ENCODE results near the gene MFN1.

MFN1 gene

DNA sequence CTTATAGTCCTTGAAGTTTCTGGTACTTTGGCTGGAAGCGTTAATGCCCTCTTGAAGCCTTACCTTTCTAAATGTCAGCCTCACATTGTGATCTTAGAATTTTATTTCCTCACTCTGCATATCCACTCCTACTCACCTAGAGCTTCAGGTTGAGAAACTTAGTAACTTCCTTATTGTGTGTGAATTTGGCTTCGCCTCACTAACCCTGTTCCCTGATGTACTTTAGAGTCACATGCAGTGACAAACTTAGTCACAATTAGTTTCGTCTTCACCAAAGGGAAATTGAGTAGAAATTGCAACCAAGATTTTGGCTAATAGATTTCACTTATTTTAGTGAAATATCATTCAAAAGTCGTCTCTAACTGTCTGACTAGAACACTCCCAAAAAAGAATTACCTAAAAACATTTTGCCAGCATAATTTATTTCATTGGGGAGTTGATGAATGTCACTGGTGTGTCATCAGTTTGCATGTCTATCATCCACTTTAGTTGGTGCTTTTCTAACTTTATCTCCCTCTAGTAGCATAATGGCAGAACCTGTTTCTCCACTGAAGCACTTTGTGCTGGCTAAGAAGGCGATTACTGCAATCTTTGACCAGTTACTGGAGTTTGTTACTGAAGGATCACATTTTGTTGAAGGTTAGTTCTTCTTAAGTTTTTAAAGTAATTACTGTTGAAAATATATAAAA, 960 bp downstream of the MFN1 start:
- DNase-seq: no peak

DNA sequence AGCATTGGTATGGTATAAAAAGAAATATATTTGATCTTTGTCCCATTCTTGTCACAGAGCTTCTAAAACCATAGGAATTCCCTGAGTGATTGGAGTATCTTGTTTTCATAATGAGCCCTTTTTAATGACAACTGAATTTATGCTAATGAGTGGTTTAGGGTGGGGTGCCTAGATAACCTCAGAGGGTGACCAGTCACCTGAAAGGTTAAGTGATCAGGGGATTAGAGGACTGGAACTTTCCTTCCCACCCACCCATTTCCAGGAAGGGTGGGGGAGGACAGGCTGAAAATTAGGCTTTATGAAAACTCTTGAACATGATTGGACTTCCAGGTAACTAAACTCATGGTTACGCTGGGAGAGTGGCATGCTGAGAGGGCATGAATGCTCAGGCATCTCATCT, 8.5 kb downstream of the MFN1 start:
- DNase-seq: no peak

DNA sequence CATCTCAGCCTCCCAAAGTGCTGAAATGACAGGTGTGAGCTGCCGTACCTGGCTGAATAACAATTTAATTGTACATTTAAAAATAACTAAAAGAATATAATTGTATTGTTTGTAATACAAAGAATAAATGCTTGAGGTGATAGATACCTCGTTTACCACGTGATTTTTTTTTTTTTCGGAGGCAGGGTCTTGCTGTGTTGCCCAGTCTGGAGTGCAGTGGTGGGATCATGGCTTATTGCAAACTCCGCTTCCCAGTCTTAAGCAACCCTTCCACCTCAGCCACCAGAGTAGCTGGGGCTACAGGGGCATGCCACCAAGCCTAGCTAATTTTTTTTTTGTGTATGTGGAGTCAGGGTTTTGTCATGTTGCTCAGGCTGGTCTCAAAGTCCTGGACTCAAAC, 15.8 kb downstream of the MFN1 start:
- DNase-seq: no peak

DNA sequence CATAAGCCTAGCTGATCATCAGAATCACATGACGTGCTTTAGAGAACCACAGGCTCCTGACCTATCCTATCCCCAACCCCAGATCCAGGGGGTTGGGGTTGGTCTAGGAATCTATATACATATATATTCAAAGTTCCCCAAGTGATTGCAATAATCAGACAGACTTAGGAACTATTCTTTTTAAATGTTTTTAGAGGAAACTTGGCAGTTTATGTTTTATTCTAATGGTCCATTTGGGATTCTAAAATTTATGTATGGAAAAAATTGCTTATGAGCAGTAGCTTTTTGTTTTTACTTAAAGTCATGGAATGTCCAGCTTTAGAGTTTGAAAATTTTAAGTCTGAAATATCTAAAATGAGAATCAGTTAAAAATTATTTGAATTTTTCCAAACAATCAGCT, 22.1 kb downstream of the MFN1 start:
- DNase-seq: no peak

DNA sequence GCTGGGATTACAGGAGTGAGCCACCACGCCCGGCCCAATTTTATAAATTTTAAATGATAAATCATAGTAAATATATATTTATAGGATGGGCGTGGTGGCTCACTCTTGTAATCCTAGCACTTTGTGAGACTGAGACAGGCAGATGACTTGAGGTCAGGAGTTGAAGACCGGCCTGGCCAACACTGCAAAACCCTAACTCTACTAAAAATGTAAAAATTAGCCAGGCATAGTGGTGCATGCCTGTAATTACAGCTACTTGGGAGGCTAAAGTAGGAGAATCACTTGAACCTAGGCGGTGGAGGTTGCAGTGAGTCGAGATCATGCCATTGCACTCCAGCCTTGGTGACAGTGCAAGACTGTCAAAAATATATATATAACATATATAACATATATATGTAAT, 26.4 kb downstream of the MFN1 start:
- DNase-seq: no peak

DNA sequence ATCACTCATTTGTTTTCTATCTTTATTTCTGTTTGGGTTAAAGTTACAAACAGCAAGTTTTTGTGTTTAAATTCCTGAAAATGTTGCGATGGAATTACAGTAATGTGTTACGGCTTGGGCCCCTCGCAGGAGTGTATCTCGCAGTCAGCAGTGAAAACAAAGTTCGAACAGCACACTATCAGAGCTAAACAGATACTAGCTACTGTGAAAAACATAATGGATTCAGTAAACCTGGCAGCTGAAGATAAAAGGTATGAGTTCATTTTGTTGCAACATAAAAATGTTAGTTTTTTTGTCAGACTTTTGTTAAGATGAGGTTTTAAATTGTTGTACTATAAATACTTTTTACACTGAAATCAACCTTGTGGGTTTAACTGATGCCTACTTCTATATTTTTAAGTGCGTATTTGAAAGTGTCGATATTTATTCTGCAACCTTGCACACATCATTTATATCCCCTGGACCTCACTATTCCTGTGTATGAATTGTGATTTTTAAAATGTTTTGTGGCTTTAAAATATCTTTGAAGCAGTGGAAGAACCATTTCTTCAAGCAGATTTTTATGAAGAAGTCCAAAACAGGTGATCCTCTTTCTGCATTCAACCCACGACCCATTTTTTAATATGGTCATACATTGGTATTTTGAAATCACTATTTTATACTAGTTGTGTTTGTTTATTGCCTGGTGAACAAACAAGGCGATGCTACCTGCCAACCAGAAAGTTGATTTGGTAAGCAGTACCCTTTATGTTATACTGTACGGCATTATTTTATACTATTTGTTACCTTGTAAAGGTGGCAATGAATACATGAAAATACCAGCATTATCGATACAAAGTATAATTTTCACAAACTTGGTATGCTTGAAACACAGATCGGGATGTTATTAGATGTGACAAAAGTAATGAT, 27.8 kb downstream of the MFN1 start:
- no peak for DNase-seq

DNA sequence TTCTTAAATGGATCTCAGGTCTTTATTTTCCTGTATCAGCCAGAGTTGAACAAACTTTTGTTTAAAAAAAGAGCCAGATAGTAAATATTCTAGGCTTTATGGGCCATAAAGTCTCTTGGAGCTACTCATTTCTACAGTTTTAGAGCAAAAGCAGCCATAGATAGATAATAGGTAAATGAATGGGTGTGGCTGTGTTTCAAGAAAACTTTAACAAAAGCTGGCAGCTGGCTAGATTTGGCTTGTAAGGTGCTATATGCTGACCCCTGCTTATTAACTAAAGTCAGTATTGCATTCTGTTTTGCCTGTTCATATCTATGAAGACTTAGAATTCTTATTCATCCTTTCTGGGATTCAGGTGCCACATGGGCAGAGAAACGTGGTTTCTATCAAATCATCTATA, 29.0 kb downstream of the MFN1 start:
- no peak for DNase-seq

DNA sequence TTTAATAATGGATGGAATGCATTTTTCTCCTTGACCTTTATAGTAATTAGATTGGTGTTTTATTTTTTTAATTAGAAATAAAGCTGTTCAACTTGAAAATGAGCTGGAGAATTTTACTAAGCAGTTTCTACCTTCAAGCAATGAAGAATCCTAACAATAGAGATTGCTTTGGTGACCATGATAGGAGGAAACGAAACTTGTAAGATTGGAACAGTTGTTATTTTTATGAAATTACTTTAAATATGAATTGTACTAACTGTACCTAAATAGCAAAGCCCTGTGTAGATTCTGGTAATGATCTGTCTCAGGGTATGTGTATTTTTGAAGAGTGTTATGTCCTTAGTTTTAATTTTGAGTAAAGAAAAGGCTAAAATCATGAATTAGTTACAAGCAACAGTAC, 44.4 kb downstream of the MFN1 start:
- no peak for DNase-seq

DNA sequence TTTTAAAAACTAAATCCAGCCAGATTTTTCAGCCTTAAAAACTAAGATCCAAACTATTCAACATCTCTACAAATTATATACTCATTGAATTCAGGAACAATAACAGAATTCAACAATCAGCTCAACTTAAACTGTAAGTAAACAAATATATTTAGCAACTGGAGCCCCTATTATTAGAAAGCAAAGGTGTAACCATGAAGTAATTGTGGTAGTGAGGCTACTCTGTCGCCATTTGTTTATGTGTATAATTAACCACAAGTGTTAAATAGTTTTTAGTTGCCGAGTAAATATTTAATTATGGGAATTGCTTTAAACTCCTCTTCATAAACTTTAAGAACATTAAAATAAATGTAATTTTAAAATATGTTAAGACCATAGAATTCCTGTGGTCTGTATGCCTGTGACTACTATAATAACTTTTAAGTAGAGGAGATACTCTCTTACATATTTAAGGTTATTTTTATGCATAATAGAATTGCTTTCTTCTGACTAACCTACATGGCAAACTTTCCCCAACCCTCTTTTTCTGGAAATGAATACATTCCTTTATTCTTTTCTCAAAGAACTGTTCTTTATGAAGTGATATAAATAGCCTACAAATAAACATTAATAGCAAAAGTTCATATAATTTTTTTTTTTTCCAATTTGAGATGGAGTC, 51.2 kb downstream of the MFN1 start:
- DNase-seq: no peak

DNA sequence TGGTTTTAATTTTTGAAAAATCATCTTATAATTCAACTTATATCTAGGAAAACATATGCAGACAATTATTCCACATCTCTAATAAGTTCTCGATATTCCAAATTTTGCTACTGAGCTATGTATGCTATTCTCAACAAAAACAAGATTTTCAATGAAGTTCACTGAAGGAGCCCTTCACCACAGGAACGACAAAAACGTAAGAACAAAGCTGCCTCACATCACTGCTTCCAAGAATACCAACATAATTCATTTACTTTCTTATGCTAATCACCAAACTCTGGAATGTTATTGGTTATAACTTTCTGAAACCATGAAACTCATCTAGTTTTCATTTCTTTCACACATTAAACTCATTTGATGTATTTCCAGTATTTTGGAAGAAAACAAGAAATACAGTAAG, 54.1 kb downstream of the MFN1 start:
- DNase-seq: no peak

DNA sequence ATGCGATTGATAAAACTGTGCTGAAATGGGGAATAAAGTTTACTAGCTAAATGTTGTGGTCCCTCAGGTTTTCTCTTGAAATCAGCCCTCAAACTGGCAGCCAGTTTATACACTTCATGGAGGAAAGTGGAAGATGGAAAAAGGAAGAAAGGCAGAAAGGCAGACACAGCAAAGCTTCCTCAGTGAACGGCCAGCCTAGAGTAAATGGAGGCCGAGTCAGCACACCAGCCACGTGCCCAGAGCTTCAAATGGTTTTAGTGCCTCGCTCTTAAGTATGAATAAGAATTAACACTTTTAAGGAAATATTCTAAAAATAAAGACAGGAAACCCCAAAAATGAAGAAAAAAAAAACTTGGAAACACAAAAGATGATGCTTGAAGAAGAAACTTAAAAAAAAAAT, 55.5 kb downstream of the MFN1 start:
- DNase-seq: no peak

DNA sequence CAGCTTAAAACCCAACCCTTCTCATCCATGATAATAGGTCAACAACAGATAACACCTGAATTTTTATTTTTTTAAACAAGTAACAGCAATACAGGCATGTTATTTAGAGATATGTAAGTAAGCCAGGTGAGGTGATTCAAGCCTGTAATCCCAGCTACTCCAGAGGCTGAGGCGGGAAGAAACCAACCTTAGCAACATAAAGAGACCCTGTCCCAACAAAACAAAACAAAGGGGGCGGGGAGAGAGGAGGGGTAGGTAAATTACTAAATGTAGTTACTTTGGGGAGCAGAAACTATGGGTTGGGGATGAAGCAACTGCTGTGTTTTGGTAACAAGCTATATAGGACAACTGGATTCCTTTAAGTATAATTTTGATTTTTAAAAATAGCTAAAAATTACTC, 56.8 kb downstream of the MFN1 start:
- DNase-seq: no peak

DNA sequence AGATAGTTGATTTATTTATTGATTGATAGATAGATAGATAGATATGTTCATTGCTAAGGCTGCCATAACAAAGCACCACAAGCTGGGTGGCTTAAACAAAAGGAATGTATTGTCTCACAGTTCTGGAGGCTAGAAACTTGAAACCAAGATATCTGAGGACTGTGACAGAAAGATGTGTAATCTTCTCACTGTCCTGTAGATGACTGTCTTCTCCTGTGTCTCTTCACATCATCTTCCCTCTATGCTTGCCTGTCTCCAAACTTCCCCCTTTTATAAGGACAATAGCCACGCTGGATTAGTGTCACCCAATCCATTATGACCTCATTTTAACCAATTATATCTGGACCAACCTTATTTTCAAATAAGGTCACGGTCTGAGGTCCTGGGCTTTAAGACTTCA, 62.8 kb downstream of the MFN1 start:
- no peak for DNase-seq

DNA sequence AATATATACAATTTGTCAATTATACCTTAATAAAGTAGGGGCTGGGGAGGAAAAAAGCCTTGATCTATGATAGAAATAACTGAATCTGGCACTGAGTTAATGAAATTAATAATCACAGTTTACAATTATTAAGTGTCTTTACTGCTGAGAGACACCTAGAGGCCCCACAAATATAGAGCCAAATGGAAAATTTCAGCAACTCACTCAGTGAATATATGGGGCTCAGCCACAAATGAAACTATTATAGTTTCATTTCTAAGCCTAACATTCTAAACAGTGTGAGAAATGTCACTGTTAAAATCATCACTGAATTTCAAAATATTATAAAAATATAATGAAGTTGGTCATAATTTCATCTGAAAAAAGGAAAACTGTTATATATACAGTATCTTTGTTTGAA, 63.5 kb downstream of the MFN1 start:
- no peak for DNase-seq

DNA sequence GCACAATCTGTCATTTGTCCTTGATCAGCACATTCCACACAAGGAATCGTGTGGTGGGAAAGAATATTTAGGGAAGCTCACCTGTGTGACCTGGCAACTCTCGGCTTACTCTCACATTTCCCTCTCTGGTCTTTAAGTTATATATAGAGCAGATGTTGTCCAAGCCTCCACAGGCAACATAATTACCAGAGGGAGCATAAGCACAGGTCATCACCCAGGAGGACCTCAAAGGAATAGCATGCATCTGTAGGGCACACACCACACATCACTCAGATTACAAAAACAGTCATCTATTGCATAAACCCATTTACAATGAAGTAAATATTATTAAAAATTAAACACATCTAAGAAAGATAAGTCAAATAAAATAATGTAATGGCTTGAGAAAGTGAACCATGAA, 67.3 kb downstream of the MFN1 start:
- no peak for DNase-seq

DNA sequence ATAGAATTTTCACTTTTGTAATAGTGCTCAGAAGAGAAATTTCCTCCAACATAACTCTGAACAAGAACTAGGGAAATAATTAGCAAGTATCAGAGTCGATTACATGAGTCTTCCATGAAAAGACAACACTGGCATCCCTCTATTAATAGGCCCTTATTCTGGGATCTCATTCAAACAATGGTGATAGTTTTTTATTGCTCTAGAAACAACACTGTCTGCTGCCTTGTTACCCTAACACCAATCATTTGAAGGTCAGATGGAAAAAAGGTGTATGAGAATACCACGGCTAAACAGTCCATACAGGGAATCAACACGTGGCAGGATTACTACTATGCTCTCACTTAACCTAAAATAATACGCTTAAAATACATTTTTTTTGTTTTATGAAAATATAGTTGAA, 67.9 kb downstream of the MFN1 start:
- DNase-seq: no peak

DNA sequence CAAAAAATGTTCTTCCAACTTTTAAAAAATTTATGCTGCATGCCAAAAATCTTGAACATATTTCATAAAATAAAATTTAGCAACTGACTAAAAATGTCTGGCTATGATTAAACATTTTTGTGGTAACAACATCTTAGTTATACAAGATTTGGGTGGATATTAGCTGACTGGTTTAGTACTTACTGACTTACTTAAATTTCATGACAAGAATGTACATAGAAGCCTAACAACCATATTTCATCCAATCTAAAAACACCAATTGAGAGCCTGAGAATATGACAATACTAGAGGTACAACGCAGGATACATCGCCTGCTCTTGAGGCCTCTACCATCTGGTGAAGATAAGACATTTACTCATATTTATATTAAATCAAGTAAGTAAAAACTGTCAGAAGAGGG, 69.2 kb downstream of the MFN1 start:
- DNase-seq: no peak

DNA sequence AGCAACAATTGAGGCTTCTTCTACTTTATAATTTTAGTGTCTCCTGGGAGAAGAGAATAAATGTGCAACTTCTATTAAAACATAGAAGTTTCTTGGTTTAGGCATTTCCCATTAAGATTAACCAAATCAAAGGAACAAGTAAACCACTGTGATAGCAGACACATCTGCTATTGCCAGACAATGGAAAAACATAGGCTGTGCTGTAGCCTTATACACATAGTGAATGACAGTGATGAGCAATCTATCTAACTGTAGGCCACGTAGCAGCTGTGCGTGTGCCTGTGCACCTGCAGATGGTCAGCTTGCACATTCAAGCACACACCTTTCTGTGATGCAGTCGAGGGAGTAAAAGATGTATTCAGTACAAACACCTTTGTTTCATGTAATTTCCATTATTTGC, 71.1 kb downstream of the MFN1 start:
- DNase-seq: no peak

DNA sequence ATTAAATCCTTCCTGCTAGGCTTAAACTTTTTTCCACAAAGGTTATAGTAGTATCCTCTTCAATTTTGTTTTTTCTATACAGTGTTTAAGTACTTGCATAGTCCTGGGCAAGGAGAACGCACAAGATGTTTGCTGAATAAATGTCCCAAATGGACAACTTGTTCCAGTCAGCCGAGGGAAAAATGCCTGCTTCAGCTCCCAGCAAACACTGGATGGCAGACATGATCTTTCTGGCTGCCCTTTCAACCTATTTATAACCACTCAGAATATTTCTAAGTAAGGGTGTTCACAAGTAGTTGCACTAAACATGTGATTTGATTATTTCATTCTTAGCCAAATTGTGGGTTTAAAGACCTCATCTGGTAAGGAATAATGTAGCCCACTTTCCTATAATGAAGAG, 74.0 kb downstream of the MFN1 start:
- no peak for DNase-seq

DNA sequence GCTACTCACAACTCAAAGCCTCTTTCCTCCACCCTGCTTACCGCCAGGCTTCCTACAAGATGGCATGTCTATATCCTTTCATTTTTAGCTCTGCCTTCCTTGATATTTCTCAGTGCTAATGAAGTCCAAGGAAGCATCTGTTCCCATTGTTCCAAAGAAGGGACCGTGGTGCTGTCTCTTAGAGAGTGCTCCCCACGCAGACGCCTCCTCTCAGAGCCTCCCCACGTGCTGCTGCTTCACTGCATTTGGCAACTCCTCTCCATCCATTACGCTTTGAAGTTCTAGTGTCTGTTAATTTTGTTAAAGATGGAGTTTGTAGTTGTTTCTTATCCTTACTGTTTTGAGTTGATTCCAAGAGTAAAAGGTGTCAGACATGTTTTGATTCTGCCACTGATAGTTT, 77.6 kb downstream of the MFN1 start:
- DNase-seq: no peak

DNA sequence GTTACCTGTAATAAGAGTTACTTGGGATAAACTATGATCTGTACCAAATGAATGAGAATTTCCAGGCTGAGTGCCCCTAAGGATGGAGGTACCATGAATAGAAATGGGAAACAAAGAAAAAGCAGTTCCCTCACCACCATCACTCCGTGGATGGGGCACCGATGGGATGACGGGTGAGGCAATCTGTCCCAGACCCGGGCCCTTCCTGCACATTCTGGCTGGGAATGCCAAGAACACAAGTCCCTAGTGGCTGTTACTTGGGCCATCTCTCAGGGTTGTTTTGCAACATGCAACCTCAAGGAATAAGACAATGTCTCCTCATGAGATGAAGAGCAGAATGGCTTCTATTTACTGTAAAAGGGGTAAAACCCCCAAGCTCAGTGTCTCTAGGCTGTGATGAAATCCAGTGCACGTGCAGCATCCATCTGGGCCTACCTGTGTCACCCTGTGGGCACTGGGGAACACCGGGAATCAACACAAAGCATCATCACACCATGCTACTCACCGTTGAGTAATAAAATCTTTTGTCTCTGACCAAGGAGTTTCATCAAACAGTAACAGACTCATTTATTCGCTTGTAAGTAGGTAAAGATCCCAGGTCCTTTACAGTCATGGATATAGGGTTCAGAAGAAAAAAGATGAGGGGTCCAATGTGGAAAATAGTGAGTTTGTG, 81.5 kb downstream of the MFN1 start:
- DNase-seq: no peak

DNA sequence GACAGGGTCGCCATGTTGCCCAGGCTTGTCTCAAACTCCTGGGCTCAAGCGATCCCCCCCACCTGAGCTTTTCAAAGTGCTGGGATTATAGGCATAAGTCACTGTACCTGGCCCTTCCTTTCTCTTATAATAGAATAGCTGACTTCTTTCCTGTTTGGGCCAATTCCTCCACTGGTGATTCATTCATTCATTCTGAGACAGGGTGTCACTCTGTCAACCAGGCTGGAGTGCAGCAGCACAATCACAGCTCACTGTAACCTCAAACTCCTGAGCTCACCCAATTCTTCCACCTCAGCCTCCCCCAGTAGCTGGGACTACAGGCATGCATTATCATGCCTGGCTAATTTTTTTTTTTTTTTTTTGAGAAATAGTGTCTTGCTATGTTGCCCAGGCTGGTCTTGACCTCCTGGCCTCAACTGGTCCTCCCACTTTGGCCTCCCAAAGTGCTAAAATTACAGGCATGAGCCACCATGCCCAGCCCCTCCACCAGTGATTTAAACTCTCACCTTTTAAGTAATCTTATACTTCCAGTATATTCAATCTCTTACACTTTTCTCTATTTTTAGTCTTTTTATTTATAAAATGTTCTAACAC, 82.9 kb downstream of the MFN1 start:
- DNase-seq: no peak

DNA sequence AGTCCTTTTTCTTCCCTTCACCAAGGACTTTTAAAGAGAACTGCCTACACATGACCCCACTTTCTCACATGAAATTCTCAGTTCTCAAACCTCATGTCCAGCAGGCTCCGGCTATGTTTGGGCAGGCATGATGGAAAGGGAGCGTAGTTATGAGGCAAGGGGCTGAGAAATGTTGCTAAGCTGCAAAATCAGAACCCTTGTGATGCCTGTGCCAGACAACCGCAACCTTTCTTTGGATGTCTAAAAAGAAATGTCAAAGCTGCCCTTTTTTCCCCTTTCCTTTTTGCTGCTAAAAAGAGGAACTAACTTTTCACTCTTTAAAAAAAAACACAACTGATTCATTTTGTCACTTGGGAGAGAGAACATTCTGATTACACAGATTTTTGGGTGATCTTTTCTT, 84.5 kb downstream of the MFN1 start:
- DNase-seq: no peak

Data from NCI-H510A (cell line).